GM12875 (cell line): Measurements from ENCODE around the gene RBKS.

Source experiments
- H3K4me3 ChIP-seq: one replicate; pipeline ENCODE4 v1.5.1; 2011; ENCODE audit warnings: low read depth, low read length, control low read depth
- TF ChIP-seq, protein P1 (sequence below): IDR thresholded peaks from 2 replicates; pipeline ENCODE4 v1.5.1; 2011; ENCODE audit warnings: low read depth, mild to moderate bottlenecking, control low read depth, inconsistent platforms, low read length, moderate library complexity, borderline replicate concordance; ENCODE audit not compliant: insufficient read depth

RBKS gene

DNA sequence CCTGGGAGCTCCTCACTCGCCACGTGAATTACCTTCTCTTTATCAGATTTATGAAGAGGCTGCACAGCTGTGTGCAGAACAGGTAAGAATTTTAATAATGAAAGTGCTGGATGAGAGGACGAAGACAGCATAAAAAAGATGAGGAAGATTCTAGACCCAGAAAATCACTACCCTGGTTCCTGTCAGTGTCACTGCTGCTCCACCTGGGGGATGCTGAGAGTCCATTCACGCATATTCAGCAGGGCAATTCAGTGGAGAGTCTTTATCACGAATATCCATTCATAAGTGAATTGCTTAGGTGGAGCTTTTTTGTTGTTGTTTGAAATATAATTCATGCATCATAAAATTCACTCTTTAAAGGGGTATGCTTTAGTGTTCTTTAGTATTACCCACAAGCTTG is 66.6 kb downstream of the RBKS start:
- no peak overlapping the region for H3K4me3 ChIP-seq
- TF ChIP-seq, protein P1, sequence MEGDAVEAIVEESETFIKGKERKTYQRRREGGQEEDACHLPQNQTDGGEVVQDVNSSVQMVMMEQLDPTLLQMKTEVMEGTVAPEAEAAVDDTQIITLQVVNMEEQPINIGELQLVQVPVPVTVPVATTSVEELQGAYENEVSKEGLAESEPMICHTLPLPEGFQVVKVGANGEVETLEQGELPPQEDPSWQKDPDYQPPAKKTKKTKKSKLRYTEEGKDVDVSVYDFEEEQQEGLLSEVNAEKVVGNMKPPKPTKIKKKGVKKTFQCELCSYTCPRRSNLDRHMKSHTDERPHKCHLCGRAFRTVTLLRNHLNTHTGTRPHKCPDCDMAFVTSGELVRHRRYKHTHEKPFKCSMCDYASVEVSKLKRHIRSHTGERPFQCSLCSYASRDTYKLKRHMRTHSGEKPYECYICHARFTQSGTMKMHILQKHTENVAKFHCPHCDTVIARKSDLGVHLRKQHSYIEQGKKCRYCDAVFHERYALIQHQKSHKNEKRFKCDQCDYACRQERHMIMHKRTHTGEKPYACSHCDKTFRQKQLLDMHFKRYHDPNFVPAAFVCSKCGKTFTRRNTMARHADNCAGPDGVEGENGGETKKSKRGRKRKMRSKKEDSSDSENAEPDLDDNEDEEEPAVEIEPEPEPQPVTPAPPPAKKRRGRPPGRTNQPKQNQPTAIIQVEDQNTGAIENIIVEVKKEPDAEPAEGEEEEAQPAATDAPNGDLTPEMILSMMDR = no peak

DNA sequence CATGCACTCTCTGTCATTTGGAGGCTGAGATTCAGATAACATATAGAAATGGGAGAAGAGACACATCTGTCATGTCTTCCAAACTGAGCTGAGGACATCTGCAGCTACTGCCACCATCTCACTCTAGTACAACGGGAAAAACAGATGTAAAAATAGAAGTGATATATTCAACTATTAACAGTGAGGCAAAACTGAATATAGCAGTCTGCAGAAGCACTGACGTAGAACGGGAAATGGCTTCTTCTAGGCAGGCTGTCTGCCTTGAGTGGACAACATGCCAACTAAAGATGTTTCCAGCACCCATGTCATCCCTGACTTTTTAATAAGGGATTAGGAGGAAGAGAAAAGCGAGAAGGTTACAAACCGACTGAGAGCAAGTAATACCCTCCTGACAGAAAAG is 67.1 kb downstream of the RBKS start:
- TF ChIP-seq, protein P1 = no peak
- H3K4me3 ChIP-seq = no peak overlapping the region

DNA sequence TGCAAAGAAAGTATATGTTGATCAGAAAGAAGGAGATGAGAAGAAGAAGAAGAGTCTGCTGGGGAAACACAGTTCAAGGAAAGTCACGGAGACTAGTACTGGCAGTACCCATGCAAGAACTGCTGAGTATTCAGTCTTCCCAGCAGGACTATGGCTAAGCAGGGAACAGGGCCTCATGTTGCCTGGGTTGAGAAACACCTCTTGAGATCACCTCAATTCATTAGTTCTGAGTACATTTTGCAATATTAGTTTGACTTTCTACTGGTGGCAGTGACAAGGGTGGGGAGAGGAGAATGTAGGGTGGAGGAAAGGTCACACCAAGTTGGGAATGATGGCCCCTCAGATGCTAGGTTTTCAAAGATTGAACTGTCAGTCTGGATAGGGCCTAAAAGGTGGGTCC is 68.1 kb downstream of the RBKS start:
- TF ChIP-seq, protein P1 = no peak
- no peak overlapping the region for H3K4me3 ChIP-seq

DNA sequence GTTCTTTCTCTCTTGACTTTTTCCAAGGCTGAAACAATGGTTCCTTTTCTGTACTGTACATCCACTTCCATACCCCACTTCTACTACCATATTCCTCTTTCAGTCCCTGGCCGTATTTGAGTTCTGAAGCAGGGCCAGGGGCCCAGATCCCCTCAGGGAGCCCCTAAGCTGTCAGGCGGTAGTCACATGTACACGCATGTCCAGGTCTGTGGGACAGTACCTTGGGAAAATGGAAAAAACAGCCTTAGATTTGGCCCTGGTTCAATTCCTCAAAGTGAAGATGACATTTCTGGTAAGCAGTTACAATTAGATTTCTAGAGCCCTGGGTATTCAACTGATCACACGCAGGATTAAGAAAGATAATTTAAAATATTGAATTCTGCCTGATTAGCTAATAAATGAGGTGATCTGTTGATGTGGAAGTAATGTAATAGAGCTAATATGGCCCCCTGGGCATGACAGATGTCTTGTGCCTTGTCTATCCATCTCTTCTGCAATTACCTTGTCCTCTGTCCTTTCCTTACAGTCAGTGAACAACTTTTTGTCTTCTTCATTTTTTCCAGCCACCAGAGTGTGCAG is 74.2 kb downstream of the RBKS start:
- H3K4me3 ChIP-seq = no peak overlapping the region
- TF ChIP-seq, protein P1 = no peak

DNA sequence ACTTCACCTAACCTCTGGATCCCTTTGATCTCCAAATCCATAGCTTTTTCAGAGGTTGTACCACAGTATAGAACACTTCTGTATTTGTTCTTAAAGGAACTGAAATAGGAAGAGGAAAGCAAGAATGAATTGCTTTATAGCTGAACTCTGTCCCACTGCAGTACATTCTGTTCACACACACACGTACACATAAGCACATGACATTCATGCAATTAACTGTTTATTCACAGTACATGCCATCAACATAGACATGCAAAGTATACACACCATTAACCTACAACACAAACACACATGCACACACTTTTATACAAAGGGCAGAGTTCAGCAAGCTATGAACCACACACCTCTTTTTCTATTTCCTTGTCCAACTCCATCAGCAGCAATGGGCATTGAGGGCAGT is 75.4 kb downstream of the RBKS start:
- TF ChIP-seq, protein P1 = no peak
- no peak overlapping the region for H3K4me3 ChIP-seq

DNA sequence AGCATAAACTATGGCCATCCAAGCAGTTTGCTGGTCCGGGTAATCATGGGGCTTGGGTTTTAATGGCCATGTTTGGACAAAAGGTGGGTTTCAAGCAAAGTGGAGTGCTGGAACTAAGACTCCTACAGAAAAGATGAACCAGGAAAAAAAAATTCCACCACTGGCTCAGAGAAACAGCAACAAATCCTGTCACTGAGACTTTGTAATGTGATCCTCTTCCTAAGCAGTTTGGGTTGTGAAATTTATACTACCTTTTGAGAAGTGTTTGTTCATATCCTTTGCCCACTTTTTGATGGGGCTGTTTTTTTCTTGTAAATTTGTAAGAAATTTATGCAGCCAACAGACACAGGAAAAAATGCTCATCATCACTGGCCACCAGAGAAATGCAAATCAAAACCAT is 78.4 kb downstream of the RBKS start:
- no peak overlapping the region for H3K4me3 ChIP-seq
- TF ChIP-seq, protein P1 = no peak

DNA sequence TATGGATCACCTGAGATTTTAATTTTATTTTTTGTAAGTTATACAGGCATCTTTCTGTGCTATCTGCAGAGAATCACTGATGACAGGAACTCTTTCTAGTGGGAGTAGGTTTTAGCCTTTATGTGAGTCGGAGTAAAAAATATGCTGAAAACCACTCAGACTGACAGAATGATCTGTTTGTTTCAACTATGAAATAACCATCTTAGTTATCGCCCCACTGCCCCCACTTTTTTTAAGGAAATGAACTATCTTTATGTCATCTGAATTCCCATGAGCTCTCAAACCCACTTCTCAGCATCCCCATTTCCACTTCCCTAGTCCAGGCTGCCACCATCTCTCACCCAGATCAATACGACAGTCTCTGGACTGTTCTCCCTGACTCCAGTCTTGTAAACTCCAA is 79.7 kb downstream of the RBKS start:
- no peak overlapping the region for H3K4me3 ChIP-seq
- TF ChIP-seq, protein P1 = no peak
